Measurements from ENCODE around the gene TRAPPC3L.

Gene TRAPPC3L

GRCh38 chr6:116468293-116468692 is 77.2 kb downstream of the TRAPPC3L start:
- Mint-ChIP-seq H3K4me1 (no peaks in the 10 kb centered on the region), H3K9me3 (no peaks in the 10 kb centered on the region), H3K27me3 (peaks cover 12% of the 10 kb centered on the region), H3K4me3 (no peak overlapping the region), H3K27ac (ENCODE audit: low read depth) (no peak overlapping the region), H3K36me3 (ENCODE audit: insufficient read depth) (no peaks in the 10 kb centered on the region)
- DNase-seq (ENCODE audit: low spot score in 2 of 2) = no peak
- no peak for ATAC-seq (replicated peaks; ENCODE audit: extremely low read depth, poor library complexity, severe bottlenecking)

- Mint-ChIP-seq H3K36me3 (ENCODE audit: insufficient read depth) (peaks cover 2% of the 10 kb centered on the region), H3K4me1 (no peaks in the 10 kb centered on the region), H3K4me3 (no peak overlapping the region), H3K27me3 (peaks cover 12% of the 10 kb centered on the region), H3K27ac (ENCODE audit: low read depth) (no peak overlapping the region), H3K9me3 (no peaks in the 10 kb centered on the region)
- ATAC-seq (replicated peaks; ENCODE audit: extremely low read depth, poor library complexity, severe bottlenecking) (no peak), DNase-seq (ENCODE audit: low spot score in 2 of 2) (no peak)
These were observed 78.0 kb downstream of the TRAPPC3L start for GRCh38 chr6:116467514-116467913.

GRCh38 chr6:116467096-116467495 is 78.4 kb downstream of the TRAPPC3L start:
- no peaks in the 10 kb centered on the region for H3K4me1 Mint-ChIP-seq
- ATAC-seq (replicated peaks; ENCODE audit: extremely low read depth, poor library complexity, severe bottlenecking) (no peak), DNase-seq (ENCODE audit: low spot score in 2 of 2) (no peak)
- H3K36me3 Mint-ChIP-seq (ENCODE audit: insufficient read depth) = peaks cover 2% of the 10 kb centered on the region
- no peaks in the 10 kb centered on the region for H3K9me3 Mint-ChIP-seq
- H3K27ac Mint-ChIP-seq (ENCODE audit: low read depth) = no peak overlapping the region
- no peak overlapping the region for H3K4me3 Mint-ChIP-seq
- H3K27me3 Mint-ChIP-seq = peaks cover 12% of the 10 kb centered on the region

GRCh38 chr6:116465246-116465645 is 80.2 kb downstream of the TRAPPC3L start:
- ATAC-seq (replicated peaks; ENCODE audit: extremely low read depth, poor library complexity, severe bottlenecking) (no peak), DNase-seq (ENCODE audit: low spot score in 2 of 2) (no peak)
- Mint-ChIP-seq H3K4me1 (peaks cover 10% of the 10 kb centered on the region), H3K9me3 (no peaks in the 10 kb centered on the region), H3K4me3 (no peak overlapping the region), H3K27ac (ENCODE audit: low read depth) (no peak overlapping the region), H3K36me3 (ENCODE audit: insufficient read depth) (peaks cover 2% of the 10 kb centered on the region), H3K27me3 (peaks cover 24% of the 10 kb centered on the region)

GRCh38 chr6:116463301-116463700 is 82.2 kb downstream of the TRAPPC3L start:
- H3K4me3 Mint-ChIP-seq = no peak overlapping the region
- ATAC-seq (replicated peaks; ENCODE audit: extremely low read depth, poor library complexity, severe bottlenecking) = no peak

GRCh38 chr6:116461932-116462885 is 83.3 kb downstream of the TRAPPC3L start:
- peak; percentile 84 for ATAC-seq (replicated peaks; ENCODE audit: extremely low read depth, poor library complexity, severe bottlenecking)
- H3K27ac Mint-ChIP-seq (ENCODE audit: low read depth) = peak overlapping the region; percentile 47
- H3K4me1 Mint-ChIP-seq = peaks cover 10% of the 10 kb centered on the region
- peak overlapping the region; percentile 75 for H3K4me3 Mint-ChIP-seq
- DNase-seq (ENCODE audit: low spot score in 2 of 2) = peak; percentile 18 to 23
- peaks cover 2% of the 10 kb centered on the region for H3K36me3 Mint-ChIP-seq (ENCODE audit: insufficient read depth)
- peaks cover 36% of the 10 kb centered on the region for H3K27me3 Mint-ChIP-seq
- no peaks in the 10 kb centered on the region for H3K9me3 Mint-ChIP-seq

More at GRCh38 chr6:116463301-116463700, 82.2 kb downstream of the TRAPPC3L start:
- Mint-ChIP-seq H3K4me1 (peaks cover 10% of the 10 kb centered on the region), H3K27ac (ENCODE audit: low read depth) (no peak overlapping the region), H3K9me3 (no peaks in the 10 kb centered on the region), H3K36me3 (ENCODE audit: insufficient read depth) (peaks cover 2% of the 10 kb centered on the region), H3K27me3 (peaks cover 36% of the 10 kb centered on the region)
- DNase-seq (ENCODE audit: low spot score in 2 of 2) = no peak

GRCh38 chr6:116461331-116461931 is 84.1 kb downstream of the TRAPPC3L start, which contains the start of gene CALHM6:
CALHM6 (plus strand) TSS chr6:116461375; CDS start chr6:116461930, 555 bp downstream.
- Mint-ChIP-seq H3K4me1 (peaks cover 10% of the 10 kb centered on the region), H3K27ac (ENCODE audit: low read depth) (peak within 1 kb of the TSS; percentile 47), H3K27me3 (peaks cover 36% of the 10 kb centered on the region)

GRCh38 chr6:116459927-116460326 is 85.6 kb downstream of the TRAPPC3L start:
- no peak overlapping the region for H3K4me3 Mint-ChIP-seq
- H3K4me1 Mint-ChIP-seq = peaks cover 10% of the 10 kb centered on the region
- peaks cover 35% of the 10 kb centered on the region for H3K27me3 Mint-ChIP-seq
- no peak for DNase-seq (ENCODE audit: low spot score in 2 of 2)
- ATAC-seq (replicated peaks; ENCODE audit: extremely low read depth, poor library complexity, severe bottlenecking) = no peak
- peaks cover 2% of the 10 kb centered on the region for H3K36me3 Mint-ChIP-seq (ENCODE audit: insufficient read depth)
- no peaks in the 10 kb centered on the region for H3K9me3 Mint-ChIP-seq
- H3K27ac Mint-ChIP-seq (ENCODE audit: low read depth) = no peak overlapping the region

More at GRCh38 chr6:116461331-116461931, 84.1 kb downstream of the TRAPPC3L start, which contains the start of gene CALHM6:
- DNase-seq (ENCODE audit: low spot score in 2 of 2) (no peak), ATAC-seq (replicated peaks; ENCODE audit: extremely low read depth, poor library complexity, severe bottlenecking) (no peak)
- peak within 1 kb of the TSS; percentile 75 for H3K4me3 Mint-ChIP-seq
- no peaks in the 10 kb centered on the region for H3K9me3 Mint-ChIP-seq
- peaks cover 2% of the 10 kb centered on the region for H3K36me3 Mint-ChIP-seq (ENCODE audit: insufficient read depth)

- ATAC-seq (replicated peaks; ENCODE audit: extremely low read depth, poor library complexity, severe bottlenecking) = no peak
- H3K27ac Mint-ChIP-seq (ENCODE audit: low read depth) = no peak overlapping the region
These were observed 87.2 kb downstream of the TRAPPC3L start for GRCh38 chr6:116458264-116458663.

GRCh38 chr6:116456927-116457326 is 88.6 kb downstream of the TRAPPC3L start:
- DNase-seq (ENCODE audit: low spot score in 2 of 2) = no peak
- Mint-ChIP-seq H3K9me3 (no peaks in the 10 kb centered on the region), H3K4me1 (peaks cover 10% of the 10 kb centered on the region), H3K36me3 (ENCODE audit: insufficient read depth) (no peaks in the 10 kb centered on the region), H3K4me3 (no peak overlapping the region), H3K27me3 (peaks cover 42% of the 10 kb centered on the region), H3K27ac (ENCODE audit: low read depth) (no peak overlapping the region)
- ATAC-seq (replicated peaks; ENCODE audit: extremely low read depth, poor library complexity, severe bottlenecking) = no peak

More at GRCh38 chr6:116458264-116458663, 87.2 kb downstream of the TRAPPC3L start:
- Mint-ChIP-seq H3K9me3 (no peaks in the 10 kb centered on the region), H3K27me3 (peaks cover 38% of the 10 kb centered on the region), H3K4me3 (no peak overlapping the region), H3K4me1 (peaks cover 10% of the 10 kb centered on the region), H3K36me3 (ENCODE audit: insufficient read depth) (peaks cover 2% of the 10 kb centered on the region)
- no peak for DNase-seq (ENCODE audit: low spot score in 2 of 2)

GRCh38 chr6:116456106-116456505 is 89.4 kb downstream of the TRAPPC3L start:
- no peak overlapping the region for H3K4me3 Mint-ChIP-seq
- no peaks in the 10 kb centered on the region for H3K36me3 Mint-ChIP-seq (ENCODE audit: insufficient read depth)
- DNase-seq (ENCODE audit: low spot score in 2 of 2) = no peak
- no peak overlapping the region for H3K27ac Mint-ChIP-seq (ENCODE audit: low read depth)
- ATAC-seq (replicated peaks; ENCODE audit: extremely low read depth, poor library complexity, severe bottlenecking) = no peak
- H3K9me3 Mint-ChIP-seq = no peaks in the 10 kb centered on the region
- peaks cover 3% of the 10 kb centered on the region for H3K4me1 Mint-ChIP-seq
- peaks cover 40% of the 10 kb centered on the region for H3K27me3 Mint-ChIP-seq

- Mint-ChIP-seq H3K27ac (ENCODE audit: low read depth) (no peak overlapping the region), H3K4me3 (no peak overlapping the region), H3K9me3 (no peaks in the 10 kb centered on the region), H3K36me3 (ENCODE audit: insufficient read depth) (no peaks in the 10 kb centered on the region), H3K27me3 (peaks cover 42% of the 10 kb centered on the region), H3K4me1 (no peaks in the 10 kb centered on the region)
- DNase-seq (ENCODE audit: low spot score in 2 of 2) = no peak
- no peak for ATAC-seq (replicated peaks; ENCODE audit: extremely low read depth, poor library complexity, severe bottlenecking)
These were observed 93.0 kb downstream of the TRAPPC3L start for GRCh38 chr6:116452531-116452930.
